HEK293T (cell line): ENCODE measurements around the gene LZTR1.

Experiments used
- BHLHE40 ChIP-seq: fragments of 450-650 bp; IDR thresholded peaks from 2 replicates; pipeline ENCODE4 v1.6.1; 2016; ENCODE audit warnings: mild to moderate bottlenecking, moderate library complexity, borderline replicate concordance
- NFRKB ChIP-seq: fragments of 450-650 bp; IDR thresholded peaks from 2 replicates; pipeline ENCODE4 v1.6.1; 2016; ENCODE audit warnings: mild to moderate bottlenecking, moderate library complexity

- TF ChIP-seq BHLHE40 = no peak
- no peak for TF ChIP-seq NFRKB
These were observed 33.6 kb upstream of the LZTR1 start for GRCh38 chr22:20948450-20948849.
